ENCODE data around the gene NRDE2. TPM values are rescaled to one million over a fixed set of nuclear protein-coding genes. Genes with fewer than 3 reads are reported as not detected.

The NRDE2 gene
- total RNA-seq, 1 experiment from 2014 or later = 12.1 TPM

- TF ChIP-seq FOXP4 (CRISPR knock-in tag; IDR thresholded peaks at IDR 0.05) = no peak
- no peak for TF ChIP-seq PREB (CRISPR knock-in tag; IDR thresholded peaks at IDR 0.05; ENCODE audit: borderline replicate concordance)
- no peak for TF ChIP-seq HMGA2 (CRISPR knock-in tag; IDR thresholded peaks at IDR 0.05)
- TF ChIP-seq ZBTB21 (CRISPR knock-in tag; IDR thresholded peaks at IDR 0.05; ENCODE audit: borderline replicate concordance) = no peak
- no peak for TF ChIP-seq SMAD4 (CRISPR knock-in tag; IDR thresholded peaks at IDR 0.05)
- no peak for TF ChIP-seq ZNF423 (CRISPR knock-in tag; IDR thresholded peaks at IDR 0.05)
- TF ChIP-seq E2F4 (CRISPR knock-in tag; IDR thresholded peaks at IDR 0.05; ENCODE audit: borderline replicate concordance, low read depth) = no peak
- no peak for TF ChIP-seq SP1 (CRISPR knock-in tag; conservative IDR thresholded peaks at IDR 0.05)
- TF ChIP-seq ATF3 (CRISPR knock-in tag; conservative IDR thresholded peaks at IDR 0.05) = no peak
- TF ChIP-seq ZNF232 (CRISPR knock-in tag; IDR thresholded peaks at IDR 0.05) = 0 out of 2 replicates have a peak, but pooled peaks have one; percentile 47
- TF ChIP-seq ATF6 (CRISPR knock-in tag; IDR thresholded peaks at IDR 0.05) = no peak
- no peak for TF ChIP-seq ATF1 (CRISPR knock-in tag; IDR thresholded peaks at IDR 0.05)
- 0 out of 2 replicates have a peak, but pooled peaks have one; percentile 59 for TF ChIP-seq USF2 (CRISPR knock-in tag; IDR thresholded peaks at IDR 0.05)
- no peak for TF ChIP-seq ARID4B (CRISPR knock-in tag; IDR thresholded peaks at IDR 0.05; ENCODE audit: borderline replicate concordance)
- no peak for TF ChIP-seq CREM (CRISPR knock-in tag; IDR thresholded peaks at IDR 0.05)
- no peak for TF ChIP-seq RELA (CRISPR knock-in tag; IDR thresholded peaks at IDR 0.05; ENCODE audit: borderline replicate concordance)
- TF ChIP-seq CREB1 (CRISPR knock-in tag; IDR thresholded peaks at IDR 0.05) = no peak
- TF ChIP-seq E2F5 (CRISPR knock-in tag; IDR thresholded peaks at IDR 0.05) = 0 out of 2 replicates have a peak, but pooled peaks have one; percentile 49
- TF ChIP-seq IRF1 (CRISPR knock-in tag; IDR thresholded peaks at IDR 0.05) = no peak
- TF ChIP-seq NFYB (CRISPR knock-in tag; conservative IDR thresholded peaks at IDR 0.05; ENCODE audit: low read depth) = no peak
Measured at GRCh38 chr14:90235179-90235976, 96.4 kb downstream of the NRDE2 start (continued).
